CD4-positive, alpha-beta T cell treated with Interleukin-4 for 1 hour (primary cell): Measurements from ENCODE around the gene TMEM11.

Source experiments
- DNase-seq, 2 donors: peaks; one replicate each; pipeline ENCODE4 v3.0.0-alpha.2; 2020 to 2022

TMEM11 gene, protein sequence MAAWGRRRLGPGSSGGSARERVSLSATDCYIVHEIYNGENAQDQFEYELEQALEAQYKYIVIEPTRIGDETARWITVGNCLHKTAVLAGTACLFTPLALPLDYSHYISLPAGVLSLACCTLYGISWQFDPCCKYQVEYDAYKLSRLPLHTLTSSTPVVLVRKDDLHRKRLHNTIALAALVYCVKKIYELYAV

GRCh38 chr17:21214015-21214776 lies at the start of gene TMEM11:
TMEM11 (minus strand) TSS chr17:21214161; CDS start chr17:21214152, 9 bp downstream.
- DNase-seq, result peak; percentile 95

- no peak for DNase-seq
These were observed 49.4 kb upstream of the TMEM11 start for GRCh38 chr17:21263376-21263775.

GRCh38 chr17:21262259-21262993 lies 48.5 kb upstream of the TMEM11 start:
- no peak for DNase-seq

- no peak for DNase-seq
These were observed 44.6 kb upstream of the TMEM11 start for GRCh38 chr17:21258593-21258992.

DNA sequence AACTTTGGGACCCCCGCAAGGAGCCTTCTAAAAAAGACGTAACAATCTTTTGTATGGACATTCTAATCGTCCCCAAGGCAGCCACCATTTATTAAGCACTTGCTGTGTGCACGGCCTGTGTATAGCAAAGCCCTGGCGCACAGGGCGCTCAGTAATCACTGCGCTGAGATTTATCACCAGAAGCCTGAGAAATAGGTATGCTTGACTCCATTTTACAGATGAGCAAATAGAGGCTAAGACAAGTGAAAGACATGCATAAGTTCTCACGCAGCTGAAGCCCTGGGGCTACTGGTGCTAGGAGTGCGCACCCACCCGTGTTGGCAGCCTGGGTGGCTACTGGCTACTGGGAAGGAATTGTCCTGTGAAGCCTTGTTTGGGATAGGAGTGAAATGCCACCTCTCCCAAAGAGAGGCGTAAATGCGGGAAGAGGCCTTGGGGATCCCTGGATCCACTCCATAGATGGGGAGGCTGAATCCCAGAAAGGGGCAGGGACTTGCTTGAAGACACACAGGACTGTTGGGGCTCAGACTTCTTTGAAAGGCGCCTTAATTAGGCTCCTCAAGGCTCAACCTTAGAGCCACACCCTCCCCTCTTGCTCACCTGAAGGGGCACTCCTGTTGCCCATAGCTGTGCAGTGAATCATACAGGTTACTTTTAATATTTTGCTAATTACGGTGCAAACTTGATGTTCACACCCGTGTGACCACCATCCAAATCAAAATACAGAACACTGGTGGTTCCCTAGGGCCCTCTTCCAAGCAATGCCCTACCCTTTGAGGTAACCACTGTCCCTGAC lies 39.9 kb upstream of the TMEM11 start:
- DNase-seq, result no peak

GRCh38 chr17:21252796-21253645 lies 39.1 kb upstream of the TMEM11 start, which contains the start of gene NATD1:
NATD1 (minus strand) TSS chr17:21253410; CDS start chr17:21253264, 146 bp downstream.
- DNase-seq, result peak; percentile 80 to 83

DNA sequence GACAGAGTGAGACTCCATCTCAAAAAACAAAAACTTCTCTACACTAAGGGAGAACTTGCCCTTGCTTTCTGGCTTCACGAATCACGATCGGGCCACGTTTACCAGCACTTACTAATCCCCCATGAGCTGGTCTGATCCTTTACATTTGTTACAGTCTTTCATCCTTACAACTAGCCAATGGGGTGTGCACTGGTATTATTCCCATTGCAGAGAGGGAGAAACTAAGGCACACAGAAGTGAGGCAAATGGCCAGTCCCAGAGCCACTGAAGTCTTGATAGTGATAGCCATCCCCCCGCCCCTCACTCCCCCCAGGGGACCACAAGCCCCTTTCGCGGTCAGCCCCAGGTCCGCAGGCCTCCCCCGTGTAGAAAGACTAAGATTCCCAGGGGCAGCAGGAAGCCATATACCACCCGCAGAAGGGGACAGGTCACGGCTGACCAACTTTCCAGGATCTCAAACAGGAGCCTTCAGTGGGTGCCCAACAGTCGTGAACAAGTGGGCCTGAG lies 38.4 kb upstream of the TMEM11 start:
- no peak for DNase-seq

GRCh38 chr17:21251337-21252010 lies 37.5 kb upstream of the TMEM11 start:
- DNase-seq, result no peak

GRCh38 chr17:21250854-21251253 lies 36.9 kb upstream of the TMEM11 start:
- DNase-seq, result no peak

DNA sequence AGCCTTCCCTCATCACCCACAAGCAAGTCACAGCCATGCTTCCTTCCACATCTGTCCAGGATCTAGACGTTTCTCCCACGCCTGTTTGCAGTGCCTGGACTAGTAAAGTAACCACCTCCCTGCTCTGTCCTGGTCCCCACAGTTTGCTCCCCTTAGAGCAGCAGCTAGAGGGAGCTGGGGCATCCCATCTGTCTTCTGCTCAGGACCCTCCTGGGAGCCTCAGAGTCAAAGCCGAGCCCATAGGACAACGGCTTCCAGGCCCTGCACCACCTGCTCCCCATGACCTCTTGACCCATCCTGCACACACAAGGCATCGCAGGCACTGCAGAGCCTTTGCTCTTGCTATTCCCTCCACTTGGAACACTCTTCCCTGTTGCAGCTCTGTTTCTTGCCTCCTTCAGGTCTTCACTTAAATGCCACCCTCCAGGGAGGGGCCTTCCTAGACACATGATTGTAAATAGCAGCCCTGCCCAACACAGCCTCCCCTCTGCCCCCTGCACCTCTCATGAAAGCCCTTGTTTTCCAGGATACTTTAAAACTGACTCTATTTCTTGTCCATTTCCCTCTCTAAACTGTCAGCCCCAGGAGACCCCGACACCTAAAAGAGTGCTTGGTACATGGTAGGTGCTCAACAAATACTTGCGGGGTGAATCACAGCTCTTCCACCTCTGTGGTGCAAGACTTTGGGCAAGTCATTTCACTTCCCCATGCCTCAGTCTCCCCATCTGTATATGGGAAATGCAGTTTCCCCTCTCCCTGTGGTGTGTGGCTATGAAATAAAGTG lies 36.2 kb upstream of the TMEM11 start:
- DNase-seq, result no peak

GRCh38 chr17:21249086-21249795 lies 35.3 kb upstream of the TMEM11 start:
- DNase-seq, result no peak

DNA sequence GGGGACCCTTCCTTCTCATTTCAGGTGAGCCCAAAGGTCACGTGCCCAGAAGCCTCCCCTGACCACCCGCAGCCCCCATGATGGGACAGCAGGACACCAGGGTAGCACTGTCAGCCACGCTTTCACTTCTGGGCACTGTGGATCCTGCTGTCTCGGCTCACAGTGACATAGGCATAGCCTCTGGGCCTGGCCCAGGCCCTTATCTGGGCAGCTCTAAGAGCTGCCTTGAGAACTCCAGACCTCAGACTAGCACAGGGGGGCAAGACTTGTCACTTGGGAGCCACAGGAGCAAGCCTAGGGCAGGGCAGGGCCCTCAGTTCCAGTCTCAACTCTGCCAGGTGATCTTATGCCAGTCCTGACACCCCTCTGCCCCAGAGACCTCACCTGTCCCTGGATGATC lies 34.5 kb upstream of the TMEM11 start:
- DNase-seq, result no peak

- DNase-seq, result no peak
These were observed 33.7 kb upstream of the TMEM11 start for GRCh38 chr17:21247552-21248258.

DNA sequence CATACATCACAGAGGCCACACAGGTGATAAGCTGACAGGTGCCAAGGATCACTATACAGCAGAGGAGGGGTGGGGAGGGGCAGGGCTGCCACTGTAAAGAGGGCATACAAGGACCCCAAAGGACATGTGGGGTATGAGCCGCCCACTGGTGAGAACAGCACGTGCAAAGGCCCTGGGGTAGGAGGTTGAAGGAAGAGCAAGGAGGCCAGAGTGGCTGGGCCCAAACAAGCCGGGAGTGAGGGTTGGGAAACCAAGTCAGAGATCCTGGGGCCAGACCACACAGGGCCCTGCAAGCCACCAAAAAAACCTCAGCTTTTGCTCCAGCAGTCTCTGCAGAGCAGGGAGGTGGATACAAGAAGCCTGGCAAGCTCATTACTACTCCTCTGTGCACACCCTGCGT lies 32.7 kb upstream of the TMEM11 start:
- no peak for DNase-seq

DNA sequence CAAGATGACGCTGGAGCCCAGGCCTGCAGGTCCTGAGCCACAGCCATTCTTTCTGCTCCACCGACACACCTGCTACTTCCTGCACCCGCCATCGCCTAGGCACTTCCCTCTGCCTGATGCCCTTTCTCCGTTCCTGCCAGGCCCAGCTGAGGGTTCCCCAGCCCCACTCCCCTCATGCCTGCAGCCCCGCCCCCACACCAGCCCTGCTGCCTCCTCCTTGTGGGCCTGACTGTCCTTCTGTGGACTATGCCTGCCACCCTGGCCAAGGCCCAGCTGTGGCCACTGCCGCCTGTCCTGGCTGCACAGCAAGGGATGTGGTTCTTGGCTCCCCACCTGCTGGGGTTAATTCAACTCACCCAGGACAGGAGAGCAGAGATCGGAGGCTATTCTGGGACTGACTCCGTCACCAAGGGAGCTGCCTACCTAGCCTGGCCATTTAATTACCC lies 31.7 kb upstream of the TMEM11 start:
- DNase-seq, result no peak

GRCh38 chr17:21243516-21244303 lies 29.7 kb upstream of the TMEM11 start:
- DNase-seq, result no peak

DNA sequence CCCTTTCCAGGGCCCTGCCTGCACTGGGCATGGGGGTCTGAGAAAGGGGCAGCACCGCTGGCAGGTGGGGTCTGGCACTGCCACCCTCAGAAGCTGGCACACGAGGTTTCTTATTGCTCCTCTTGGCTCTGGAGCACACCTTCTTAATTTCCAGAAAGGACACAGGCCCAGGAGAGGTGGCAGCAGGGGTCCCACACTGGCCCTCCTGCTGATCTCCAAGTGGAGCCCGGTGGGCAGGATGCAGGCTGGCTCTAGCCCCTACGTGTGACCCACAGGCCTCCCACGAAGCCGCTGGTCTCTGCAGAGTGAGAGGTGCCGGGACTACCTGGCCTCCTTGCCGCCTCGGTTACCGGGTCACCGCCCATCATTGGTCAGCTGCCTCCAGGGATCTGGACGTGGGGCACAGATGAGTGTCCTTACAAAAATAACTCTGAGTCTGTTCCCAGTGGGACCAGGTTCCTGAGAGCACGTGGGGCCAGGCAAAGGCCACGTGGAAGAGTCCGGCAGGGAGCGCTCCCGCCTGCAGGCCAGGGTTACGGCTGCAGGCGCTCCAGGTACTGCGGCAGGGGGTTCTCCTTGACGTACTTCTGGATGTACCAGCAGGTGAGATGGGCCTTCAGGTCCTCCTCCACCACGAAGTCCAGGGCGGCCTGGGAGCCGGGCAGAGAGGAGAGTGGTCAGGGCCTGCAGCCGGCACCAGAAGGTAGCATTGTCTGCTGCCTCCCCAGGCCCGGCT lies 29.0 kb upstream of the TMEM11 start:
- no peak for DNase-seq
